Fibroblast of lung (primary cell): ENCODE data around the gene THSD7B. TPM values are rescaled to one million over a fixed set of nuclear protein-coding genes. Genes with fewer than 3 reads are reported as not detected.

ENCODE experiments used
- DNase-seq, 2 donors: peaks; one replicate each; pipeline versions ENCODE4 v3.0.0 to v3.0.0-alpha.2; 2010; ENCODE audit warnings: low read depth in 2 of 2
- H2AFZ ChIP-seq: 2 replicates; pipeline ENCODE4 v1.5.1; 2012; ENCODE audit warnings: low read length, control low read depth, inconsistent platforms
- H3K27ac ChIP-seq: 2 replicates; pipeline ENCODE4 v1.5.1; 2011; ENCODE audit warnings: low read length, control low read depth; ENCODE audit not compliant: insufficient read depth
- H3K27me3 ChIP-seq: 2 replicates; pipeline ENCODE4 v1.5.1; 2011; ENCODE audit warnings: mild to moderate bottlenecking, low read length; ENCODE audit not compliant: control insufficient read depth, insufficient read depth
- H3K36me3 ChIP-seq: 2 replicates; pipeline ENCODE4 v1.5.1; 2011; ENCODE audit warnings: low read length; ENCODE audit not compliant: control insufficient read depth, insufficient read depth
- H3K4me1 ChIP-seq: 2 replicates; pipeline ENCODE4 v1.5.1; 2011; ENCODE audit warnings: low read length; ENCODE audit not compliant: control insufficient read depth, insufficient read depth; ENCODE audit errors: extremely low read depth
- H3K4me2 ChIP-seq: 2 replicates; pipeline ENCODE4 v1.5.1; 2011; ENCODE audit warnings: low read length, control low read depth; ENCODE audit not compliant: insufficient read depth; ENCODE audit errors: extremely low read depth
- H3K4me3 ChIP-seq, 4 experiments: fragments of 200-600 bp in 1 of 4; sonication (generic) in 1 of 4; replicated peaks in 1 of 4; 2 replicates each; pipeline ENCODE4 v1.5.1; 2011 to 2016; ENCODE audit warnings: low read length in 4 of 4, low read depth in 3 of 4, mild to moderate bottlenecking in 3 of 4, control low read depth in 2 of 4, inconsistent platforms in 1 of 4, mixed read lengths in 1 of 4; ENCODE audit not compliant: insufficient read depth in 1 of 4; ENCODE audit errors: control extremely low read depth in 1 of 4
- H3K79me2 ChIP-seq: 2 replicates; pipeline ENCODE4 v1.5.1; 2012; ENCODE audit warnings: mild to moderate bottlenecking, low read length, inconsistent platforms; ENCODE audit not compliant: control insufficient read depth, insufficient read depth
- H3K9ac ChIP-seq: 2 replicates; pipeline ENCODE4 v1.5.1; 2011; ENCODE audit warnings: mild to moderate bottlenecking, low read length, control low read depth; ENCODE audit not compliant: insufficient read depth
- H3K9me3 ChIP-seq: 2 replicates; pipeline ENCODE4 v1.5.1; 2012; ENCODE audit warnings: low read depth, low read length; ENCODE audit not compliant: control insufficient read depth, insufficient read depth
- H4K20me1 ChIP-seq: 2 replicates; pipeline ENCODE4 v1.5.1; 2011; ENCODE audit warnings: low read length; ENCODE audit not compliant: control insufficient read depth, insufficient read depth; ENCODE audit errors: extremely low read depth
- CTCF ChIP-seq, 2 donors: IDR thresholded peaks in 1 of 2; conservative IDR thresholded peaks in 1 of 2; 1 replicate in 1 of 2; 2 replicates in 1 of 2; pipeline ENCODE4 v1.5.1; 2011 to 2012; ENCODE audit warnings: low read length in 2 of 2, control low read depth in 1 of 2, inconsistent platforms in 1 of 2, low read depth in 1 of 2, mild to moderate bottlenecking in 1 of 2
- EZH2 ChIP-seq: IDR thresholded peaks from 2 replicates; pipeline ENCODE4 v1.5.1; 2012; ENCODE audit warnings: low read length, control low read depth, mild to moderate bottlenecking; ENCODE audit errors: missing control alignments
- polyA plus RNA-seq, 2 donors: library from polyadenylated mRNA; depleted of rRNA in 1 of 2; stranded (reverse) in 1 of 2; unstranded in 1 of 2; fragments of >200 nt; gene quantifications; 2 replicates each; pipeline ENCODE4 v1.2.1, GENCODE V29; 2011 to 2012; ENCODE audit warnings: missing spikeins in 1 of 2
- total RNA-seq: library from RNA; depleted of rRNA; stranded (reverse); fragments of >200 nt; gene quantifications from 2 replicates; pipeline ENCODE4 v1.2.1, GENCODE V29; 2014

The THSD7B gene
- total and polyA plus RNA-seq, 2 donors (not counting 1 experiment from before 2014, with no cell fraction given): under 0.01 TPM; not detected in 1

- TF ChIP-seq CTCF (conservative IDR thresholded peaks at IDR 0.05 in 1 of 2, IDR thresholded peaks at IDR 0.05 in 1 of 2; ENCODE audit: low read depth in 1 of 2, low read length in 2 of 2) (no peak), EZH2 (no peak)
- Histone ChIP-seq H2AFZ (no peak overlapping the region), H4K20me1 (no peaks in the 10 kb centered on the region), H3K27me3 (no peaks in the 10 kb centered on the region), H3K27ac (no peak overlapping the region), H3K4me3 (no peak overlapping the region), H3K4me1 (no peaks in the 10 kb centered on the region), H3K9ac (no peak overlapping the region), H3K79me2 (no peaks in the 10 kb centered on the region), H3K36me3 (no peaks in the 10 kb centered on the region), H3K4me2 (no peak overlapping the region), H3K9me3 (no peaks in the 10 kb centered on the region)
- DNase-seq: no peak
Observed at GRCh38 chr2:136891100-136891499, 125.8 kb downstream of the THSD7B start.

DNA sequence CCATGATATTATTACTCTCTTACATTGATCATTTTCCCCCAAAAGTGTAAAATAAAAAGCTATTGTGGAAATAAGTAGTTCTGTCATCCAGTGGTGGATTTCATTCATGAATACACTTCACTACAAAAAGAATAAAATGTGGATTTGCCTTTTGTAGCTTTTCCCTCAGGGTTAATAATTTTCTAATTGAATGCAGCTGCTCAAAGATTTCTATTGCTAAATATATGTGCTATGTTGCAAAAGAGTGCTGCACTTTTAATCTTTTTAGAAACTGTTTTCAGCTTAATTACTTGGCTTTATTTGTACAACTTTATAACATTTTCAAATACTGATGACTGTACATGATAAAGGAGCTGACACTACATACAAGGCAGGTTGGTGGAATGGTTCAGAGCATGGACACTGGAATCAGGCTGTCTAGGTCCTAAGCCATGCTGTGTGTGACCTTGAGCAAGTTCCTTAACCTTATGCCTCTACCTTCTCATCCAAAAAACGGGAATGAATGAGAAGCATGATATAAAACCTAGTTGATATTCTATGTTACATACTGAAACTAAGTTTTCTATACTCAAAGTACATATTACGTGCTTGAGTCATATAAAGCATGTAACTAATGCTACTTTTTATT, 128.8 kb downstream of the THSD7B start:
- Histone ChIP-seq H3K79me2 (no peaks in the 10 kb centered on the region), H4K20me1 (no peaks in the 10 kb centered on the region), H3K27me3 (no peaks in the 10 kb centered on the region), H3K4me1 (no peaks in the 10 kb centered on the region), H3K4me3 (no peak overlapping the region), H2AFZ (no peak overlapping the region), H3K36me3 (no peaks in the 10 kb centered on the region), H3K4me2 (no peak overlapping the region), H3K9ac (no peak overlapping the region), H3K9me3 (no peaks in the 10 kb centered on the region), H3K27ac (no peak overlapping the region)
- TF ChIP-seq CTCF (conservative IDR thresholded peaks at IDR 0.05 in 1 of 2, IDR thresholded peaks at IDR 0.05 in 1 of 2; ENCODE audit: low read depth in 1 of 2, low read length in 2 of 2) (no peak), EZH2 (no peak)
- no peak for DNase-seq

GRCh38 chr2:136901732-136902131, 136.4 kb downstream of the THSD7B start:
- Histone ChIP-seq H3K4me3 (no peak overlapping the region), H3K27me3 (no peaks in the 10 kb centered on the region), H3K4me1 (no peaks in the 10 kb centered on the region), H3K36me3 (no peaks in the 10 kb centered on the region), H3K4me2 (no peak overlapping the region), H2AFZ (no peak overlapping the region), H3K9ac (no peak overlapping the region), H3K27ac (no peak overlapping the region), H3K79me2 (no peaks in the 10 kb centered on the region), H4K20me1 (no peaks in the 10 kb centered on the region), H3K9me3 (no peaks in the 10 kb centered on the region)
- no peak for TF ChIP-seq EZH2
- TF ChIP-seq CTCF (conservative IDR thresholded peaks at IDR 0.05 in 1 of 2, IDR thresholded peaks at IDR 0.05 in 1 of 2; ENCODE audit: low read depth in 1 of 2, low read length in 2 of 2): no peak
- DNase-seq: no peak
